Esophagus squamous epithelium (tissue), 5 donors: Measurements from ENCODE around the gene HOXB4. TPM values are rescaled to one million over a fixed set of nuclear protein-coding genes. Genes with fewer than 3 reads are reported as not detected.

Source experiments
- DNase-seq: peaks from one replicate; lab custom pipeline; 2025; lab: John Stamatoyannopoulos, UW
- H3K27ac ChIP-seq, 4 donors: fragments of 200-600 bp; sonication (generic); one replicate each; pipeline ENCODE4 v1.5.1; 2016 to 2019; ENCODE audit warnings: mild to moderate bottlenecking in 1 of 4
- H3K27me3 ChIP-seq, 4 donors: fragments of 200-600 bp; sonication (generic); 1 replicate in 3 of 4; 2 replicates in 1 of 4; pipeline versions ENCODE4 v1.5.1 to v1.6.0; 2017 to 2021; ENCODE audit warnings: antibody characterized with exemption in 1 of 4
- H3K36me3 ChIP-seq, 3 donors: fragments of 200-600 bp; sonication (generic); one replicate each; pipeline ENCODE4 v1.5.1; 2016 to 2019
- H3K4me1 ChIP-seq, 3 donors: fragments of 200-600 bp; sonication (generic); one replicate each; pipeline ENCODE4 v1.5.1; 2017 to 2019
- H3K4me3 ChIP-seq, 4 donors: fragments of 200-600 bp; sonication (generic); 1 replicate in 3 of 4; 2 replicates in 1 of 4; pipeline ENCODE4 v1.5.1; 2016 to 2019; ENCODE audit warnings: mild to moderate bottlenecking in 2 of 4, moderate library complexity in 1 of 4
- H3K9me3 ChIP-seq, 3 donors: fragments of 200-600 bp; sonication (generic); one replicate each; pipeline ENCODE4 v1.5.1; 2016 to 2019
- POLR2A ChIP-seq, 4 donors: fragments of 450-650 bp; IDR thresholded peaks; one replicate each; pipeline ENCODE4 v1.6.1; 2017; ENCODE audit warnings: antibody characterized with exemption in 4 of 4, mild to moderate bottlenecking in 4 of 4, moderate library complexity in 3 of 4
- WGBS, 2 donors: methylation state at CpG; one replicate each; pipeline ENCODE4 v1.1.5; 2018; 5-methylcytosine and 5-hydroxymethylcytosine counted together
- intact Hi-C: fragments of 100-400 bp; cut with DNase I; formaldehyde crosslinking; loops from one replicate; pipeline ENCODE4 v1.15.0; 2022
- total RNA-seq, 4 donors: library from RNA; depleted of rRNA; stranded (reverse); fragments of >200 nt; gene quantifications; one replicate each; pipeline ENCODE4 v1.1.0, GENCODE V29; 2016
- TF ChIP-seq, protein P1 (sequence below), 6 experiments: fragments of 450-650 bp in 4 of 6; fragments of 200-600 bp in 2 of 6; sonication (generic) in 2 of 6; IDR thresholded peaks; one replicate each; pipeline ENCODE4 v1.5.1; 2016 to 2019; ENCODE audit warnings: antibody characterized with exemption in 6 of 6, mild to moderate bottlenecking in 4 of 6, moderate library complexity in 4 of 6
- donor health status: DM: yes; HTN: yes; CAD: no.

Gene HOXB4
- total RNA-seq, 4 donors from 2014 or later = 0.27 to 2.9 (median 1.8) TPM

DNA sequence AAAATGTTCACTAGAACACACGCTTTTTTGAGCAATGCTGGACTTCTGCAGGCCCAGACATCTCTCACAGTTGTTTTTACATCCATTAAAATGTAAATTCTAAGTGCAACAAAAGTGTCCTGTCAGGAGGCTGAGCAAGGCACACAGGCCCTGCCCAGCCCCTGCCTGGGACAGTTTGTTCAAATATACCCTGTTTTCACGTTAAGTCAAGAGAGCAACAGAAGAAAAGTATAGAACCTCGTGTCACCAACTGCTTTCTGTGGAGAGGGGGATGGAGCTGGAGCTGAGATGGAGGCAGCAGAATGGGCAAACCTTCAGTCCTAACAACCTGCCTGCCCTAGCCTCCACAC, 28.9 kb downstream of the HOXB4 start:
- DNase-seq = no peak
- peaks cover 0 to 25% (median 6%) of the 10 kb centered on the region in 3 donors for H3K36me3 ChIP-seq
- peaks cover 0 to 76% (median 0%) of the 10 kb centered on the region in 4 donors for H3K27me3 ChIP-seq
- no peak overlapping the region for H3K4me3 ChIP-seq
- WGBS, 2 donors = 47 to 51% methylated on average over 3 of the region's 3 CpGs
- peak overlapping the region; percentile 35 to 95 (median 92) for H3K27ac ChIP-seq
- no peak for TF ChIP-seq POLR2A (IDR thresholded peaks at IDR 0.05)
- TF ChIP-seq, protein P1, sequence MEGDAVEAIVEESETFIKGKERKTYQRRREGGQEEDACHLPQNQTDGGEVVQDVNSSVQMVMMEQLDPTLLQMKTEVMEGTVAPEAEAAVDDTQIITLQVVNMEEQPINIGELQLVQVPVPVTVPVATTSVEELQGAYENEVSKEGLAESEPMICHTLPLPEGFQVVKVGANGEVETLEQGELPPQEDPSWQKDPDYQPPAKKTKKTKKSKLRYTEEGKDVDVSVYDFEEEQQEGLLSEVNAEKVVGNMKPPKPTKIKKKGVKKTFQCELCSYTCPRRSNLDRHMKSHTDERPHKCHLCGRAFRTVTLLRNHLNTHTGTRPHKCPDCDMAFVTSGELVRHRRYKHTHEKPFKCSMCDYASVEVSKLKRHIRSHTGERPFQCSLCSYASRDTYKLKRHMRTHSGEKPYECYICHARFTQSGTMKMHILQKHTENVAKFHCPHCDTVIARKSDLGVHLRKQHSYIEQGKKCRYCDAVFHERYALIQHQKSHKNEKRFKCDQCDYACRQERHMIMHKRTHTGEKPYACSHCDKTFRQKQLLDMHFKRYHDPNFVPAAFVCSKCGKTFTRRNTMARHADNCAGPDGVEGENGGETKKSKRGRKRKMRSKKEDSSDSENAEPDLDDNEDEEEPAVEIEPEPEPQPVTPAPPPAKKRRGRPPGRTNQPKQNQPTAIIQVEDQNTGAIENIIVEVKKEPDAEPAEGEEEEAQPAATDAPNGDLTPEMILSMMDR (IDR thresholded peaks at IDR 0.05) = no peak
- intact Hi-C loops = no loop called here
- H3K4me1 ChIP-seq = peaks cover 7 to 99% (median 59%) of the 10 kb centered on the region in 3 donors
- H3K9me3 ChIP-seq = no peaks in the 10 kb centered on the region

DNA sequence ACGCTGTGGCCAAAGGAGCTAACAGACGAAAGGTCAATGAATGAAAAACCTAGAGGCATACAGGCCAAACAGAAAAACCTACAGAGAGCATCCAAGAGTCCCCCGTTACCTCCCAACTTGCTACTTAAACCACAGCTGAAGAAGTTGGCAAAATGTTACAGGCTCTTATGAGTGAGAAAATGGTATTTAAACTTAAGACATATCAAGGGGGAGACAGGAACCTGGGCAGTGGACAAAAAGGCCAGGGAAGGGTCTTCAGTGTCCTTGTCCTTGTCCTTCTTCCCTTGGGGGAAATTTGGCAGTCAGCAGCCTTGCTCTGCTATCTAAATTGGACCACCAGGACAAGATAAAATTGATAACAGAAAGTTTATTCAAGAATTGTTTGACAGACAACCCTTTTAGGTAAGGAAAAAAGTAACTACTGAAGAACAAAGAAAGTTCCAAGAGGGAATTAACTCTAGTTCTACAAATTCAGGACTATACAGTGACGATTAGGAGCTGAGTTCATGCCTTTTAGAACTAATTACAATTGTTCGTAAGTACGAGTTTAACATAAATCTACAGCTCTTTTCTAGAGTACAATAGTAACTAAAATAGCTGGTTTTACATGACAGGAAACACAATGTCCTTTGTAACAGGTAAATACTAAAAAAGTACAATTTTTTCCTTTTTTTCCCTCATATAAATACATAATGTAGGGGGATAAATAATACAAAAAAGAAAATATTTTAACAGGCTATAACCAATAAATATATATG, 29.4 kb downstream of the HOXB4 start:
- H3K9me3 ChIP-seq = no peaks in the 10 kb centered on the region
- peaks cover 7 to 93% (median 56%) of the 10 kb centered on the region in 3 donors for H3K4me1 ChIP-seq
- H3K4me3 ChIP-seq = peak overlapping the region in 2 of 4 donors; percentile 31 to 56
- H3K36me3 ChIP-seq = peaks cover 0 to 25% (median 6%) of the 10 kb centered on the region in 3 donors
- intact Hi-C loops = no loop called here
- 41 to 47% methylated on average over 4 to 6 of the region's 6 CpGs for WGBS, 2 donors
- H3K27me3 ChIP-seq = peaks cover 0 to 76% (median 0%) of the 10 kb centered on the region in 4 donors
- no peak for DNase-seq
- TF ChIP-seq POLR2A (IDR thresholded peaks at IDR 0.05) = no peak
- TF ChIP-seq, protein P1 (IDR thresholded peaks at IDR 0.05) = no peak
- H3K27ac ChIP-seq = peak overlapping the region; percentile 74 to 95 (median 92)

DNA sequence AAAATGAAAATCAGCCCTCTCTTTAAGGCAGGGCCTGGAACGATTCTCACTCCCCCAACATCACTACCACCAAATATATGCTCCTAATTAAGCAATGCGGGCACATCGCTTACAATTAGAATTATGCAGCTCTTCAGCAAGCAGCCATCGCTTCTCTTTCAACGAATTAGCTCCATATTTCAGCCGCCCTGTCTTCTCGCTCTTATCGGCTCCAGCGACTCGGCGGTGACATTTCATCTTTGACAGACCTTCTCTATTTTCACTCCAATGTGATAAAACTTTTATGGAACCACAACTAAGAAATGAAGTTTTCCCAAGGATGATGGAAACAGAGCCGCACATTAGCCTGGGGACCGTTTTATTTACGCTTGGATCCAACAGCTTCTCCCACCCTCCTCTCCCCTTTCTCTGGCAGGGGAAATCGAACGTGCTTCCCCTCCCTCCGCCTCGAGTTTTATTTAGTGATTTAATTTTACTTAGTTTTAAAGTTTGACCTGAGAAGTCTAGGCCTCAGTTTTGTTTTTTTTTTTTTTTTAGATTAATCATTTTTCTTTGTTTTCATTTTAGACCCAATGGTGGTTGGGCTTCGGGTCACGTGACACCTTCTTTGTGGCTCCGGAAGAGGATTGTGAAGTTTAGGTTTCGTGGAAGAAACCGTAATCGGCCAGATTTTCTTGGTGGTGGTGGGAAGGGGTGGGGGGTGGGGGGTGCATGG, 30.2 kb downstream of the HOXB4 start:
- Histone ChIP-seq H3K27ac (peak overlapping the region; percentile 91 to 95 (median 92)), H3K36me3 (peaks cover 0 to 25% (median 6%) of the 10 kb centered on the region in 3 donors), H3K4me3 (peak overlapping the region; percentile 5 to 56 (median 26)), H3K27me3 (peaks cover 0 to 81% (median 0%) of the 10 kb centered on the region in 4 donors), H3K9me3 (no peaks in the 10 kb centered on the region), H3K4me1 (peaks cover 7 to 92% (median 53%) of the 10 kb centered on the region in 3 donors)
- WGBS, 2 donors = 28 to 30% methylated on average over 23 to 24 of the region's 24 CpGs
- TF ChIP-seq, protein P1 (IDR thresholded peaks at IDR 0.05) = no peak
- no peak for TF ChIP-seq POLR2A (IDR thresholded peaks at IDR 0.05)
- intact Hi-C loops = no loop called here
- no peak for DNase-seq

DNA sequence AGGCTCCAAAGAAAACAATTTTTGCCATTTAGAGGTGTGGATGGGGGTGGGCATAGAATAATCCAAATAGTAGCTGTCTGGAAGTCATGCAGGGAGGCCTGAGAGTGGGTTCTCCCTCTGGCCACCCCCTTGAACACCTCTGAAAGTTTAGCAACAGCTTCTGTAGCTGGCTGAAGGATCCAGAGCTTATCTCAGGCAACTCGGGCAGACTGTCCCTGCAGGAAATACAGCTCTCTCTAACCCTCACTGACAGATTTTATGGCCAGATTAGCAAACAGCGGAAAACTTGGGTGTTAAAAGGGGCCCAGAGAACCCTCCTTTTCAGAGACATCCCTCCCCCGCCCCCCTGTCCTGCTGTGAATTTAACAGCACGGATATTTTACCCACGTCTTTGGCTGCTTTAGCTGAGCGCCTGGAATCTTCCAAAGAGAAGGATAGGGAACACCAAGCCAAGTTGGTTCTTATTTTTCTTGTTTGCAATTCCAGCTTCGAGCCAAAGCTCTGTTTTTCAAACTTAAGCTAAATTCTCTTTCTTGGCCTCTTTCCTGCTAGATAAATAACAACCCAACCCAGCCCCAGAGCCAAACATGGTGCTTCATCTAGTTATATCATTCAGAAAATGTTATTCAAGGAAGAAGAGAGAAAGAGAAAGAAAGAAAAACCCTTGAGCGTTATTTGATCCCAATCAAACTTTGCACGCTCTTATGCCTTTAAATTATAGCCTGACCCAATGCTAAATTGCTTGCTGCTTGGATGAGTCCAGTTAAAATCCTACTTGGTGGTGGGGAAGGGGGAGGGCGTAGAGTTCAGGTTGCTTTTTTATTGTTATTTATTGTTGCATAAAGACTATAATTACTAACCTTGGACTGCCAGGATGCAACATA, 31.0 kb downstream of the HOXB4 start:
- Histone ChIP-seq H3K9me3 (no peaks in the 10 kb centered on the region), H3K27me3 (peaks cover 0 to 82% (median 0%) of the 10 kb centered on the region in 4 donors), H3K4me3 (peak overlapping the region in 3 of 4 donors; percentile 22 to 56 (median 31)), H3K36me3 (peaks cover 0 to 23% (median 6%) of the 10 kb centered on the region in 3 donors), H3K4me1 (peaks cover 7 to 91% (median 48%) of the 10 kb centered on the region in 3 donors), H3K27ac (peak overlapping the region; percentile 91 to 95 (median 92))
- WGBS, 2 donors = 17% methylated on average over 10 of the region's 10 CpGs
- intact Hi-C loops = no loop called here
- no peak for DNase-seq
- no peak for TF ChIP-seq POLR2A (IDR thresholded peaks at IDR 0.05)
- TF ChIP-seq, protein P1 (IDR thresholded peaks at IDR 0.05) = no peak
